Measurements from ENCODE around the gene ZNF446.

ZNF446 gene

GRCh38 chr19:58477130-58477529 is 978 bp downstream of the ZNF446 start:
- no peak for TF ChIP-seq SUZ12 (IDR thresholded peaks at IDR 0.05)
- no peak for TF ChIP-seq NFRKB (IDR thresholded peaks at IDR 0.05)
- TF ChIP-seq HDGF (IDR thresholded peaks at IDR 0.05; ENCODE audit: borderline replicate concordance) = no peak
- TF ChIP-seq BHLHE40 (IDR thresholded peaks at IDR 0.05; ENCODE audit: borderline replicate concordance) = no peak
- TF ChIP-seq LEF1 (IDR thresholded peaks at IDR 0.05; ENCODE audit: borderline replicate concordance) = no peak
- TF ChIP-seq ZNF384 (IDR thresholded peaks at IDR 0.05) = no peak
- no peak for TF ChIP-seq CTBP1 (IDR thresholded peaks at IDR 0.05; ENCODE audit: borderline replicate concordance)
- no peak for TF ChIP-seq PKNOX1 (IDR thresholded peaks at IDR 0.05)
- no peak for TF ChIP-seq ARNT (IDR thresholded peaks at IDR 0.05)
- no peak for TF ChIP-seq FOXK2 (IDR thresholded peaks at IDR 0.05)
- TF ChIP-seq FOXA1 (IDR thresholded peaks at IDR 0.05) = no peak
- no peak for DNase-seq (ENCODE audit: extremely low spot score)
- CTCF ChIA-PET = no interaction called here
- POLR2A ChIA-PET = interaction anchor here (0.9 to 2.5 kb wide), 2 partner anchors 42 to 150 kb away, joined by 3 to 14 read pairs; partner anchors contain the start of genes ZBTB45 and ZSCAN22

GRCh38 chr19:58477871-58478270 is 1.7 kb downstream of the ZNF446 start:
- TF ChIP-seq HDGF (IDR thresholded peaks at IDR 0.05; ENCODE audit: borderline replicate concordance) = no peak
- TF ChIP-seq ZNF384 (IDR thresholded peaks at IDR 0.05) = no peak
- no peak for TF ChIP-seq TARDBP (IDR thresholded peaks at IDR 0.05)
- no peak for TF ChIP-seq SP1 (IDR thresholded peaks at IDR 0.05)
- no peak for TF ChIP-seq FOXK2 (IDR thresholded peaks at IDR 0.05)
- no peak for TF ChIP-seq ARNT (IDR thresholded peaks at IDR 0.05)
- TF ChIP-seq L3MBTL2 (conservative IDR thresholded peaks at IDR 0.05) = no peak
- TF ChIP-seq FOXM1 (IDR thresholded peaks at IDR 0.05; ENCODE audit: borderline replicate concordance) = no peak
- no peak for TF ChIP-seq BHLHE40 (IDR thresholded peaks at IDR 0.05; ENCODE audit: borderline replicate concordance)
- no peak for TF ChIP-seq SUZ12 (IDR thresholded peaks at IDR 0.05)
- no peak for TF ChIP-seq PKNOX1 (IDR thresholded peaks at IDR 0.05)
- TF ChIP-seq FOXA1 (IDR thresholded peaks at IDR 0.05) = no peak
- no peak for TF ChIP-seq NFRKB (IDR thresholded peaks at IDR 0.05)
- TF ChIP-seq ELF4 (IDR thresholded peaks at IDR 0.05) = no peak
- TF ChIP-seq LEF1 (IDR thresholded peaks at IDR 0.05; ENCODE audit: borderline replicate concordance) = no peak
- no peak for DNase-seq (ENCODE audit: extremely low spot score)
- POLR2A ChIA-PET = no interaction called here
- CTCF ChIA-PET = interaction anchor here (1.1 kb wide), 1 partner anchor 41 kb away, joined by 3 read pairs; the partner anchor contains the start of gene ZBTB45

- POLR2A ChIA-PET = interaction anchor here (1.4 kb wide), 1 partner anchor 117 kb away, joined by 4 read pairs; the partner anchor contains the start of gene ZNF497
- CTCF ChIA-PET = interaction anchor here (1.1 kb wide), 1 partner anchor 40 kb away, joined by 3 read pairs; the partner anchor contains the start of gene ZBTB45
- no peak for DNase-seq (ENCODE audit: extremely low spot score)
- no peak for TF ChIP-seq PKNOX1 (IDR thresholded peaks at IDR 0.05)
- no peak for TF ChIP-seq NFRKB (IDR thresholded peaks at IDR 0.05)
- no peak for TF ChIP-seq CTBP1 (IDR thresholded peaks at IDR 0.05; ENCODE audit: borderline replicate concordance)
- no peak for TF ChIP-seq HDGF (IDR thresholded peaks at IDR 0.05; ENCODE audit: borderline replicate concordance)
- TF ChIP-seq L3MBTL2 (conservative IDR thresholded peaks at IDR 0.05) = no peak
- TF ChIP-seq TARDBP (IDR thresholded peaks at IDR 0.05) = no peak
- no peak for TF ChIP-seq ARNT (IDR thresholded peaks at IDR 0.05)
- no peak for TF ChIP-seq FOXK2 (IDR thresholded peaks at IDR 0.05)
- no peak for TF ChIP-seq SP1 (IDR thresholded peaks at IDR 0.05)
- no peak for TF ChIP-seq ZNF384 (IDR thresholded peaks at IDR 0.05)
- TF ChIP-seq ELF4 (IDR thresholded peaks at IDR 0.05) = no peak
- TF ChIP-seq FOXA1 (IDR thresholded peaks at IDR 0.05) = no peak
- no peak for TF ChIP-seq BHLHE40 (IDR thresholded peaks at IDR 0.05; ENCODE audit: borderline replicate concordance)
- TF ChIP-seq LEF1 (IDR thresholded peaks at IDR 0.05; ENCODE audit: borderline replicate concordance) = no peak
- no peak for TF ChIP-seq FOXM1 (IDR thresholded peaks at IDR 0.05; ENCODE audit: borderline replicate concordance)
- TF ChIP-seq SUZ12 (IDR thresholded peaks at IDR 0.05) = no peak
These were observed 3.2 kb downstream of the ZNF446 start for GRCh38 chr19:58479303-58479702.

- ChIA-PET POLR2A (no interaction called here), CTCF (no interaction called here)
- no peak for DNase-seq (ENCODE audit: extremely low spot score)
- no peak for TF ChIP-seq ZNF384 (IDR thresholded peaks at IDR 0.05)
- TF ChIP-seq ELF4 (IDR thresholded peaks at IDR 0.05) = no peak
- TF ChIP-seq FOXK2 (IDR thresholded peaks at IDR 0.05) = no peak
- TF ChIP-seq FOXM1 (IDR thresholded peaks at IDR 0.05; ENCODE audit: borderline replicate concordance) = no peak
- TF ChIP-seq BHLHE40 (IDR thresholded peaks at IDR 0.05; ENCODE audit: borderline replicate concordance) = no peak
- TF ChIP-seq NFRKB (IDR thresholded peaks at IDR 0.05) = no peak
- no peak for TF ChIP-seq PKNOX1 (IDR thresholded peaks at IDR 0.05)
These were observed 3.8 kb downstream of the ZNF446 start for GRCh38 chr19:58479736-58480480.

- ChIA-PET POLR2A (no interaction called here), CTCF (no interaction called here)
- TF ChIP-seq FOXM1 (IDR thresholded peaks at IDR 0.05; ENCODE audit: borderline replicate concordance) = no peak
- TF ChIP-seq LEF1 (IDR thresholded peaks at IDR 0.05; ENCODE audit: borderline replicate concordance) = no peak
- TF ChIP-seq SP1 (IDR thresholded peaks at IDR 0.05) = no peak
- TF ChIP-seq ELF4 (IDR thresholded peaks at IDR 0.05) = no peak
- no peak for TF ChIP-seq NFRKB (IDR thresholded peaks at IDR 0.05)
- no peak for TF ChIP-seq FOXK2 (IDR thresholded peaks at IDR 0.05)
- TF ChIP-seq PKNOX1 (IDR thresholded peaks at IDR 0.05) = no peak
- DNase-seq (ENCODE audit: extremely low spot score) = no peak
These were observed 4.3 kb downstream of the ZNF446 start for GRCh38 chr19:58480481-58480830.

Measured in HEK293T (cell line).